Measurements from ENCODE around the gene ZNF148. TPM values are rescaled to one million over a fixed set of nuclear protein-coding genes. Genes with fewer than 3 reads are reported as not detected.

ZNF148 gene
- total RNA-seq, 2 experiments from 2014 or later = 30.9 to 34.0 TPM

GRCh38 chr3:125267460-125267859 lies 107.7 kb downstream of the ZNF148 start:
- H3K27me3 Mint-ChIP-seq = no peaks in the 10 kb centered on the region
- POLR2A ChIA-PET = no interaction called here
- no peak for TF ChIP-seq CTCF (IDR thresholded peaks at IDR 0.05)
- H3K36me3 Mint-ChIP-seq (ENCODE audit: low read depth) = peaks cover 77% of the 10 kb centered on the region
- ATAC-seq (ENCODE audit: poor library complexity) = no peak
- CTCF ChIA-PET = no interaction called here
- Histone ChIP-seq H3K9me3 (ENCODE audit: control insufficient read depth in 1 of 2, insufficient read depth in 1 of 2, low read length in 2 of 2) (no peaks in the 10 kb centered on the region), H3K4me1 (ENCODE audit: insufficient read depth, low read length) (no peaks in the 10 kb centered on the region), H3K27ac (ENCODE audit: low read depth in 1 of 2, low read length in 2 of 2) (no peak overlapping the region), H3K36me3 (ENCODE audit: insufficient read depth, low read length) (peaks cover 10% of the 10 kb centered on the region), H3K4me3 (ENCODE audit: low read length) (no peak overlapping the region), H3K27me3 (ENCODE audit: control insufficient read depth in 1 of 2, insufficient read depth in 2 of 2, low read length in 2 of 2) (no peaks in the 10 kb centered on the region)
- no peaks in the 10 kb centered on the region for H3K9me3 Mint-ChIP-seq
- peaks cover 36% of the 10 kb centered on the region for H3K4me1 Mint-ChIP-seq (ENCODE audit: low read depth)
- H3K27ac Mint-ChIP-seq = peak overlapping the region; percentile 50
- H3K4me3 Mint-ChIP-seq = no peak overlapping the region
- DNase-seq = no peak
- intact Hi-C loops (cut with DNase I, micrococcal nuclease) = no loop called here

- H3K36me3 ChIP-seq (ENCODE audit: insufficient read depth, low read length) = peaks cover 10% of the 10 kb centered on the region
- ChIA-PET POLR2A (interaction anchor here (0.8 kb wide), 1 partner anchor 23 kb away, joined by 4 read pairs; no protein-coding TSS in a partner anchor), CTCF (no interaction called here)
- Mint-ChIP-seq H3K4me1 (ENCODE audit: low read depth) (peaks cover 33% of the 10 kb centered on the region), H3K27me3 (no peaks in the 10 kb centered on the region), H3K9me3 (no peaks in the 10 kb centered on the region), H3K4me3 (no peak overlapping the region), H3K36me3 (ENCODE audit: low read depth) (peaks cover 78% of the 10 kb centered on the region), H3K27ac (peak overlapping the region; percentile 50)
- no peak for TF ChIP-seq CTCF (IDR thresholded peaks at IDR 0.05)
- ATAC-seq (ENCODE audit: poor library complexity) = no peak
- H3K4me1 ChIP-seq (ENCODE audit: insufficient read depth, low read length) = no peaks in the 10 kb centered on the region
- no peaks in the 10 kb centered on the region for H3K9me3 ChIP-seq (ENCODE audit: control insufficient read depth in 1 of 2, insufficient read depth in 1 of 2, low read length in 2 of 2)
- no peak overlapping the region for H3K4me3 ChIP-seq (ENCODE audit: low read length)
- intact Hi-C loops (cut with DNase I, micrococcal nuclease) = no loop called here
- DNase-seq = no peak
- no peaks in the 10 kb centered on the region for H3K27me3 ChIP-seq (ENCODE audit: control insufficient read depth in 1 of 2, insufficient read depth in 2 of 2, low read length in 2 of 2)
- H3K27ac ChIP-seq (ENCODE audit: low read depth in 1 of 2, low read length in 2 of 2) = no peak overlapping the region
Observed at GRCh38 chr3:125266971-125267370, 108.2 kb downstream of the ZNF148 start.

- intact Hi-C loops (cut with DNase I, micrococcal nuclease) = no loop called here
- Histone ChIP-seq H3K4me1 (ENCODE audit: insufficient read depth, low read length) (no peaks in the 10 kb centered on the region), H3K4me3 (ENCODE audit: low read length) (no peak overlapping the region), H3K36me3 (ENCODE audit: insufficient read depth, low read length) (peaks cover 8% of the 10 kb centered on the region), H3K9me3 (ENCODE audit: control insufficient read depth in 1 of 2, insufficient read depth in 1 of 2, low read length in 2 of 2) (peaks cover 0 to 3% of the 10 kb centered on the region in 2 experiments), H3K27me3 (ENCODE audit: control insufficient read depth in 1 of 2, insufficient read depth in 2 of 2, low read length in 2 of 2) (no peaks in the 10 kb centered on the region), H3K27ac (ENCODE audit: low read depth in 1 of 2, low read length in 2 of 2) (no peak overlapping the region)
- CTCF ChIA-PET = no interaction called here
- Mint-ChIP-seq H3K4me1 (ENCODE audit: low read depth) (peaks cover 17% of the 10 kb centered on the region), H3K4me3 (no peak overlapping the region), H3K9me3 (peaks cover 6% of the 10 kb centered on the region), H3K27ac (no peak overlapping the region), H3K27me3 (no peaks in the 10 kb centered on the region), H3K36me3 (ENCODE audit: low read depth) (peaks cover 72% of the 10 kb centered on the region)
- no peak for TF ChIP-seq CTCF (IDR thresholded peaks at IDR 0.05)
- DNase-seq = no peak
- ATAC-seq (ENCODE audit: poor library complexity) = no peak
- POLR2A ChIA-PET = no interaction called here
Observed at GRCh38 chr3:125262161-125262560, 113.0 kb downstream of the ZNF148 start.

All from CD4-positive, alpha-beta T cell (primary cell).